PFSK-1 (cell line): ENCODE measurements around the gene BEST1.

Experiments
- POLR2AphosphoS5 ChIP-seq: IDR thresholded peaks from 2 replicates; pipeline ENCODE4 v1.6.1; 2012; ENCODE audit warnings: low read depth, mild to moderate bottlenecking, control low read depth, low read length, moderate library complexity
- SIN3A ChIP-seq: IDR thresholded peaks from 2 replicates; pipeline ENCODE4 v1.6.1; 2012; ENCODE audit warnings: mild to moderate bottlenecking, low read length, moderate library complexity, borderline replicate concordance; ENCODE audit not compliant: insufficient read depth
- TAF1 ChIP-seq: IDR thresholded peaks from 2 replicates; pipeline ENCODE4 v1.6.1; 2012; ENCODE audit warnings: low read length, control low read depth, borderline replicate concordance; ENCODE audit not compliant: insufficient read depth

GRCh38 chr11:61916737-61917333, 33.3 kb upstream of the BEST1 start:
- no peak for TF ChIP-seq POLR2AphosphoS5
- TF ChIP-seq TAF1, result no peak
- no peak for TF ChIP-seq SIN3A
